ENCODE results near the gene FAM184A. TPM values are rescaled to one million over a fixed set of nuclear protein-coding genes. Genes with fewer than 3 reads are reported as not detected.
"Not testable (repeated sequence)": the region's sequence is repeated elsewhere in the genome, so short reads cannot be mapped to it uniquely, and the experiment has no call there.

FAM184A gene
- total and polyA plus RNA-seq, 2 experiments from 2014 or later = 13.7 to 18.6 TPM

- not testable (repeated sequence) for H3K4me1 ChIP-seq (ENCODE audit: insufficient read depth); DNase-seq (ENCODE audit: low spot score); H3K27ac Mint-ChIP-seq; H3K4me3 Mint-ChIP-seq; H3K27ac ChIP-seq (ENCODE audit: low read depth); H3K79me2 ChIP-seq (replicated peaks; ENCODE audit: insufficient read depth); H3K36me3 ChIP-seq (ENCODE audit: insufficient read depth); H3K27me3 ChIP-seq (ENCODE audit: insufficient read depth); H3K4me2 ChIP-seq; ATAC-seq; H3K9me3 Mint-ChIP-seq; H3K36me3 Mint-ChIP-seq (ENCODE audit: low read depth); H4K20me1 ChIP-seq (replicated peaks; ENCODE audit: insufficient read depth); H3K9me2 ChIP-seq (ENCODE audit: insufficient read depth); H3F3A ChIP-seq (replicated peaks; ENCODE audit: low read depth); H3K27me3 Mint-ChIP-seq (ENCODE audit: insufficient read depth, low read depth, poor library complexity); H3K4me3 ChIP-seq; H3K4me1 Mint-ChIP-seq; H2AFZ ChIP-seq
These were observed 19.4 kb upstream of the FAM184A start for GRCh38 chr6:119097815-119098361.

- no peak overlapping the region for H3K4me2 ChIP-seq
- Mint-ChIP-seq H3K9me3 (no peaks in the 10 kb centered on the region), H3K27me3 (ENCODE audit: insufficient read depth, low read depth, poor library complexity) (peaks cover 5% of the 10 kb centered on the region), H3K27ac (no peak overlapping the region), H3K36me3 (ENCODE audit: low read depth) (no peaks in the 10 kb centered on the region), H3K4me1 (peaks cover 10% of the 10 kb centered on the region; the same call in 2 of the 3 replicates), H3K4me3 (no peak overlapping the region)
- no peaks in the 10 kb centered on the region for H3K79me2 ChIP-seq (replicated peaks; ENCODE audit: insufficient read depth)
- H3K9me2 ChIP-seq (ENCODE audit: insufficient read depth) = peaks cover 4% of the 10 kb centered on the region; the same call in 1 of the 2 replicates
- no peak for DNase-seq (ENCODE audit: low spot score)
- no peak overlapping the region for H2AFZ ChIP-seq
- H3K36me3 ChIP-seq (ENCODE audit: insufficient read depth) = no peaks in the 10 kb centered on the region
- no peak for TF ChIP-seq EZH2phosphoT487 (IDR thresholded peaks at IDR 0.05; ENCODE audit: unreplicated experiment)
- no peak for TF ChIP-seq NANOG (IDR thresholded peaks at IDR 0.05; ENCODE audit: borderline replicate concordance)
- TF ChIP-seq ZNF114 (CRISPR knock-in tag; IDR thresholded peaks at IDR 0.05) = no peak
- no peak for TF ChIP-seq CTCF (conservative IDR thresholded peaks at IDR 0.05; ENCODE audit: low read depth in 2 of 2)
- TF ChIP-seq ETS1 (IDR thresholded peaks at IDR 0.05) = no peak
- no peak for TF ChIP-seq JUNB (IDR thresholded peaks at IDR 0.05; ENCODE audit: unreplicated experiment)
- no peak for TF ChIP-seq CREB1 (CRISPR knock-in tag; IDR thresholded peaks at IDR 0.05; ENCODE audit: low read depth)
- no peak for TF ChIP-seq REST (IDR thresholded peaks at IDR 0.05; ENCODE audit: unreplicated experiment)
- H3K27ac ChIP-seq (ENCODE audit: low read depth) = no peak overlapping the region
- H3K4me3 ChIP-seq = no peak overlapping the region
- ATAC-seq = no peak
- H3F3A ChIP-seq (replicated peaks; ENCODE audit: low read depth) = no peaks in the 10 kb centered on the region
- H3K4me1 ChIP-seq (ENCODE audit: insufficient read depth) = no peaks in the 10 kb centered on the region
- no peaks in the 10 kb centered on the region for H3K27me3 ChIP-seq (ENCODE audit: insufficient read depth)
- H4K20me1 ChIP-seq (replicated peaks; ENCODE audit: insufficient read depth) = no peaks in the 10 kb centered on the region
These were observed 18.5 kb upstream of the FAM184A start for GRCh38 chr6:119096721-119097565.

Data from GM23338 (cell line).